RWPE1 (cell line): ENCODE measurements around the gene HSPA9.

Source experiments
- CTCF ChIA-PET: fragments of 350-600 bp; sonication (Branson Sonifier 250); formaldehyde crosslinking; extraction: SDS; loops from one replicate; lab custom pipeline; 2021; lab: Yijun Ruan, JAX
- POLR2A ChIA-PET: fragments of 400-600 bp; formaldehyde crosslinking; extraction: SDS; loops from one replicate; lab custom pipeline; 2020; ENCODE audit warnings: antibody characterized with exemption; ENCODE audit not compliant: low non-redundant PET; lab: Yijun Ruan, JAX
- DNase-seq: peaks from one replicate; pipeline ENCODE4 v3.0.0; 2012; ENCODE audit warnings: low spot score
- H3K27ac ChIP-seq: fragments of 450-650 bp; 2 replicates; pipeline ENCODE4 v1.5.1; 2017
- TF ChIP-seq, protein P1 (sequence below): fragments of 450-650 bp; conservative IDR thresholded peaks from 2 replicates; pipeline ENCODE4 v1.5.1; 2017; ENCODE audit warnings: low read depth, mild to moderate bottlenecking

Gene HSPA9

DNA sequence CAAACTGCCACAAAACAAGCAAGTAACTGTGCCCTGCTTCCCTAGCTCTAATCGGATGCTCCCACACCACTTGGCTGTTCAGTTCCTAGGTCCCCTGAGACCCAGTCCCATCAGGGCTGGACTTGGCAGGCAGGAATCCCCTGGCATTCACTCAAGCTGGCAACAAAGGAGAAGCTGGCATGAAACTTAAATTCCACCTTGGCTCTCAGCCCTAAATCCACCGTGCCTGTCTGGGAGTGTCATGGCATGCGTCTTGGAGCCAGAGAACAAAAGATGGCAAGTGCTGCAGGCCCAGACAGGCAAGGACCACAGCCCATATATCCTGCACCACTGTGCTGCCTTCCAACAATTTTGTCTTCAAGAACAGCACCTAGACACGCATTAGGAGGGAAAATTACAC, 70.4 kb downstream of the HSPA9 start:
- CTCF ChIA-PET = interaction anchor here (0.5 to 3.6 kb wide), 10 partner anchors 14 to 1443 kb away, joined by 3 to 58 read pairs (median 4); partner anchors contain the start of gene EGR1
- POLR2A ChIA-PET = interaction anchor here (0.5 to 2.7 kb wide), 6 partner anchors 22 to 833 kb away, joined by 3 to 24 read pairs (median 4); partner anchors contain the start of genes EGR1 and ETF1
- TF ChIP-seq, protein P1, sequence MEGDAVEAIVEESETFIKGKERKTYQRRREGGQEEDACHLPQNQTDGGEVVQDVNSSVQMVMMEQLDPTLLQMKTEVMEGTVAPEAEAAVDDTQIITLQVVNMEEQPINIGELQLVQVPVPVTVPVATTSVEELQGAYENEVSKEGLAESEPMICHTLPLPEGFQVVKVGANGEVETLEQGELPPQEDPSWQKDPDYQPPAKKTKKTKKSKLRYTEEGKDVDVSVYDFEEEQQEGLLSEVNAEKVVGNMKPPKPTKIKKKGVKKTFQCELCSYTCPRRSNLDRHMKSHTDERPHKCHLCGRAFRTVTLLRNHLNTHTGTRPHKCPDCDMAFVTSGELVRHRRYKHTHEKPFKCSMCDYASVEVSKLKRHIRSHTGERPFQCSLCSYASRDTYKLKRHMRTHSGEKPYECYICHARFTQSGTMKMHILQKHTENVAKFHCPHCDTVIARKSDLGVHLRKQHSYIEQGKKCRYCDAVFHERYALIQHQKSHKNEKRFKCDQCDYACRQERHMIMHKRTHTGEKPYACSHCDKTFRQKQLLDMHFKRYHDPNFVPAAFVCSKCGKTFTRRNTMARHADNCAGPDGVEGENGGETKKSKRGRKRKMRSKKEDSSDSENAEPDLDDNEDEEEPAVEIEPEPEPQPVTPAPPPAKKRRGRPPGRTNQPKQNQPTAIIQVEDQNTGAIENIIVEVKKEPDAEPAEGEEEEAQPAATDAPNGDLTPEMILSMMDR = no peak
- H3K27ac ChIP-seq = peak overlapping the region; percentile 91
- DNase-seq = peak; percentile 96
